Trophoblast cell (in vitro differentiated cells and primary cell): ENCODE results near the gene ZC3H18.
A peak's percentile ranks its signal among the peaks of the same experiment; 100 is the strongest.

Experiments
- DNase-seq, 2 donors: peaks; one replicate each; pipeline ENCODE4 v3.0.0-alpha.2; 2016
- H2AFZ ChIP-seq: 2 replicates; pipeline ENCODE4 v1.6.1; 2013; ENCODE audit warnings: low read length, moderate library complexity, mild to moderate bottlenecking; ENCODE audit not compliant: insufficient read depth, poor library complexity
- H2AK5ac ChIP-seq: 2 replicates; pipeline ENCODE4 v1.6.1; 2013; ENCODE audit warnings: mild to moderate bottlenecking, low read length
- H2BK120ac ChIP-seq: 2 replicates; pipeline ENCODE4 v1.6.1; 2013; ENCODE audit warnings: low read length, mild to moderate bottlenecking, moderate library complexity; ENCODE audit not compliant: insufficient read depth, poor library complexity
- H2BK12ac ChIP-seq: 2 replicates; pipeline ENCODE4 v1.6.1; 2013; ENCODE audit warnings: mild to moderate bottlenecking, low read length, moderate library complexity
- H2BK5ac ChIP-seq: 2 replicates; pipeline ENCODE4 v1.6.1; 2013; ENCODE audit warnings: low read length, low read depth, moderate library complexity, mild to moderate bottlenecking; ENCODE audit not compliant: poor library complexity
- H3K14ac ChIP-seq: 2 replicates; pipeline ENCODE4 v1.6.1; 2013; ENCODE audit warnings: mild to moderate bottlenecking, low read length
- H3K18ac ChIP-seq: 2 replicates; pipeline ENCODE4 v1.6.1; 2013; ENCODE audit warnings: mild to moderate bottlenecking, low read length
- H3K23ac ChIP-seq: 2 replicates; pipeline ENCODE4 v1.6.1; 2013; ENCODE audit warnings: low read length
- H3K27ac ChIP-seq: 2 replicates; pipeline ENCODE4 v1.5.1; 2013; ENCODE audit warnings: low read depth, mild to moderate bottlenecking, inconsistent platforms, low read length, moderate library complexity
- H3K27me3 ChIP-seq: 2 replicates; pipeline ENCODE4 v1.6.1; 2013; ENCODE audit warnings: inconsistent platforms, mild to moderate bottlenecking, low read length, moderate library complexity; ENCODE audit not compliant: insufficient read depth
- H3K36me3 ChIP-seq, 2 experiments: 1 replicate in 1 of 2; 2 replicates in 1 of 2; pipeline ENCODE4 v1.6.1; 2013; ENCODE audit warnings: low read length in 2 of 2, mild to moderate bottlenecking in 2 of 2, moderate library complexity in 1 of 2; ENCODE audit not compliant: insufficient read depth in 2 of 2, control insufficient read depth in 1 of 2
- H3K4ac ChIP-seq: 2 replicates; pipeline ENCODE4 v1.6.1; 2013; ENCODE audit warnings: low read depth, mild to moderate bottlenecking, low read length, moderate library complexity
- H3K4me1 ChIP-seq, 2 experiments: 1 replicate in 1 of 2; 2 replicates in 1 of 2; pipeline ENCODE4 v1.6.1; 2013; ENCODE audit warnings: low read length in 2 of 2, mild to moderate bottlenecking in 2 of 2, moderate library complexity in 1 of 2; ENCODE audit not compliant: insufficient read depth in 2 of 2, control insufficient read depth in 1 of 2
- H3K4me2 ChIP-seq: 2 replicates; pipeline ENCODE4 v1.6.1; 2013; ENCODE audit warnings: inconsistent platforms, mild to moderate bottlenecking, low read length, moderate library complexity
- H3K4me3 ChIP-seq: 2 replicates; pipeline ENCODE4 v1.5.1; 2013; ENCODE audit warnings: mild to moderate bottlenecking, low read depth, low read length, inconsistent platforms
- H3K79me1 ChIP-seq: one replicate; pipeline ENCODE4 v1.6.1; 2013; ENCODE audit warnings: low read length
- H3K79me2 ChIP-seq: 2 replicates; pipeline ENCODE4 v1.6.1; 2013; ENCODE audit warnings: low read length, mild to moderate bottlenecking; ENCODE audit not compliant: control insufficient read depth, insufficient read depth, poor library complexity
- H3K9ac ChIP-seq: 2 replicates; pipeline ENCODE4 v1.6.1; 2013; ENCODE audit warnings: mild to moderate bottlenecking, low read length
- H3K9me3 ChIP-seq: 2 replicates; pipeline ENCODE4 v1.6.1; 2013; ENCODE audit warnings: low read depth, mild to moderate bottlenecking, control low read depth, inconsistent platforms, low read length; ENCODE audit not compliant: insufficient read depth
- H4K12ac ChIP-seq: 2 replicates; pipeline ENCODE4 v1.6.1; 2013; ENCODE audit warnings: low read depth, mild to moderate bottlenecking, low read length, moderate library complexity
- H4K8ac ChIP-seq: 2 replicates; pipeline ENCODE4 v1.6.1; 2013; ENCODE audit warnings: low read depth, mild to moderate bottlenecking, low read length, moderate library complexity
- H4K91ac ChIP-seq: one replicate; pipeline ENCODE4 v1.6.1; 2013; ENCODE audit warnings: low read depth, mild to moderate bottlenecking, low read length, moderate library complexity
- WGBS: extraction: QIAGEN DNeasy Blood & Tissue Kit; methylation state at CpG from one replicate; pipeline ENCODE4 v1.1.7; 2013; ENCODE audit warnings: missing lambda C conversion rate; ENCODE audit not compliant: insufficient read length, insufficient coverage; ENCODE audit errors: extremely low coverage; 5-methylcytosine and 5-hydroxymethylcytosine counted together

The ZC3H18 gene

GRCh38 chr16:88616320-88616719 lies 46.1 kb downstream of the ZC3H18 start:
- no peak overlapping the region for H2AK5ac ChIP-seq
- no peak overlapping the region for H4K91ac ChIP-seq
- no peak overlapping the region for H3K4ac ChIP-seq
- no peak overlapping the region for H3K9ac ChIP-seq
- H2BK12ac ChIP-seq = no peak overlapping the region
- H2BK5ac ChIP-seq = no peak overlapping the region
- no peak overlapping the region for H3K23ac ChIP-seq
- H3K18ac ChIP-seq = no peak overlapping the region
- no peak overlapping the region for H3K14ac ChIP-seq
- no peak overlapping the region for H2AFZ ChIP-seq
- H3K79me1 ChIP-seq = no peaks in the 10 kb centered on the region
- H4K12ac ChIP-seq = no peak overlapping the region
- no peaks in the 10 kb centered on the region for H3K9me3 ChIP-seq
- WGBS = no CpG with 5 or more reads among the region's 13 CpGs
- H3K4me1 ChIP-seq = no peaks in the 10 kb centered on the region
- H2BK120ac ChIP-seq = no peak overlapping the region
- H3K36me3 ChIP-seq = peaks cover 26 to 39% of the 10 kb centered on the region in 2 experiments
- no peak for DNase-seq
- no peaks in the 10 kb centered on the region for H3K27me3 ChIP-seq
- H3K4me2 ChIP-seq = no peak overlapping the region
- no peak overlapping the region for H3K27ac ChIP-seq
- H4K8ac ChIP-seq = no peak overlapping the region
- no peak overlapping the region for H3K4me3 ChIP-seq
- H3K79me2 ChIP-seq = no peaks in the 10 kb centered on the region

GRCh38 chr16:88616736-88617135 lies 46.5 kb downstream of the ZC3H18 start:
- Histone ChIP-seq H3K79me2 (no peaks in the 10 kb centered on the region), H3K4ac (no peak overlapping the region), H2AFZ (no peak overlapping the region), H3K18ac (no peak overlapping the region), H3K4me1 (no peaks in the 10 kb centered on the region), H2BK120ac (no peak overlapping the region), H3K4me2 (no peak overlapping the region), H3K4me3 (no peak overlapping the region), H3K14ac (no peak overlapping the region), H2BK12ac (no peak overlapping the region), H4K8ac (no peak overlapping the region), H2AK5ac (no peak overlapping the region), H3K36me3 (peaks cover 22 to 35% of the 10 kb centered on the region in 2 experiments), H3K9me3 (no peaks in the 10 kb centered on the region), H3K9ac (no peak overlapping the region), H2BK5ac (no peak overlapping the region), H3K27ac (no peak overlapping the region), H3K23ac (no peak overlapping the region), H4K91ac (no peak overlapping the region), H3K27me3 (no peaks in the 10 kb centered on the region), H4K12ac (no peak overlapping the region), H3K79me1 (no peaks in the 10 kb centered on the region)
- no peak for DNase-seq
- no CpG with 5 or more reads among the region's 12 CpGs for WGBS

GRCh38 chr16:88617268-88618031 lies 47.2 kb downstream of the ZC3H18 start:
- Histone ChIP-seq H3K4ac (peak overlapping the region; percentile 5), H3K27me3 (no peaks in the 10 kb centered on the region), H2AK5ac (no peak overlapping the region), H3K4me2 (no peak overlapping the region), H3K9ac (no peak overlapping the region), H3K4me3 (no peak overlapping the region), H2BK120ac (no peak overlapping the region), H3K36me3 (peaks cover 25 to 39% of the 10 kb centered on the region in 2 experiments), H4K8ac (no peak overlapping the region), H3K14ac (no peak overlapping the region), H3K18ac (no peak overlapping the region), H2BK12ac (no peak overlapping the region), H3K9me3 (no peaks in the 10 kb centered on the region), H2AFZ (no peak overlapping the region), H4K12ac (no peak overlapping the region), H3K79me2 (no peaks in the 10 kb centered on the region), H3K23ac (no peak overlapping the region), H3K4me1 (no peaks in the 10 kb centered on the region), H4K91ac (no peak overlapping the region), H3K79me1 (no peaks in the 10 kb centered on the region), H2BK5ac (no peak overlapping the region), H3K27ac (no peak overlapping the region)
- no CpG with 5 or more reads among the region's 20 CpGs for WGBS
- no peak for DNase-seq

- no peaks in the 10 kb centered on the region for H3K79me2 ChIP-seq
- H2AFZ ChIP-seq = no peak overlapping the region
- no peak overlapping the region for H2BK12ac ChIP-seq
- no peak overlapping the region for H3K4me3 ChIP-seq
- H2AK5ac ChIP-seq = no peak overlapping the region
- no CpG with 5 or more reads among the region's 20 CpGs for WGBS
- no peaks in the 10 kb centered on the region for H3K9me3 ChIP-seq
- no peak overlapping the region for H3K4me2 ChIP-seq
- no peaks in the 10 kb centered on the region for H3K4me1 ChIP-seq
- no peak overlapping the region for H3K9ac ChIP-seq
- H4K12ac ChIP-seq = no peak overlapping the region
- H4K91ac ChIP-seq = no peak overlapping the region
- H2BK5ac ChIP-seq = no peak overlapping the region
- H3K27me3 ChIP-seq = no peaks in the 10 kb centered on the region
- no peak overlapping the region for H4K8ac ChIP-seq
- H3K79me1 ChIP-seq = no peaks in the 10 kb centered on the region
- no peak overlapping the region for H3K18ac ChIP-seq
- no peak for DNase-seq
- no peak overlapping the region for H3K14ac ChIP-seq
- peaks cover 32 to 43% of the 10 kb centered on the region in 2 experiments for H3K36me3 ChIP-seq
- H3K27ac ChIP-seq = no peak overlapping the region
- no peak overlapping the region for H2BK120ac ChIP-seq
- no peak overlapping the region for H3K23ac ChIP-seq
- no peak overlapping the region for H3K4ac ChIP-seq
Observed at GRCh38 chr16:88618182-88618955, 48.2 kb downstream of the ZC3H18 start.
